Upper lobe of left lung (tissue), 4 donors: ENCODE data around the gene KRT13.
A peak's percentile ranks its signal among the peaks of the same experiment; 100 is the strongest.

Source experiments
- CTCF ChIP-seq, 6 experiments: fragments of 450-650 bp in 4 of 6; fragments of 200-600 bp in 2 of 6; sonication (generic) in 2 of 6; IDR thresholded peaks; one replicate each; pipeline ENCODE4 v1.5.1; 2016 to 2019; ENCODE audit warnings: antibody characterized with exemption in 6 of 6
- EP300 ChIP-seq, 4 donors: sonication (generic); formaldehyde crosslinking; IDR thresholded peaks; one replicate each; pipeline ENCODE4 v1.5.1; 2017; ENCODE audit warnings: antibody characterized with exemption in 4 of 4, control low read depth in 2 of 4
- POLR2A ChIP-seq, 4 donors: fragments of 450-650 bp; IDR thresholded peaks; one replicate each; pipeline ENCODE4 v1.5.1; 2016 to 2017; ENCODE audit warnings: antibody characterized with exemption in 4 of 4, mild to moderate bottlenecking in 2 of 4
- POLR2AphosphoS5 ChIP-seq, 2 donors: sonication (generic); formaldehyde crosslinking; IDR thresholded peaks; one replicate each; pipeline ENCODE4 v1.5.1; 2017; ENCODE audit warnings: antibody characterized with exemption in 2 of 2

DNA sequence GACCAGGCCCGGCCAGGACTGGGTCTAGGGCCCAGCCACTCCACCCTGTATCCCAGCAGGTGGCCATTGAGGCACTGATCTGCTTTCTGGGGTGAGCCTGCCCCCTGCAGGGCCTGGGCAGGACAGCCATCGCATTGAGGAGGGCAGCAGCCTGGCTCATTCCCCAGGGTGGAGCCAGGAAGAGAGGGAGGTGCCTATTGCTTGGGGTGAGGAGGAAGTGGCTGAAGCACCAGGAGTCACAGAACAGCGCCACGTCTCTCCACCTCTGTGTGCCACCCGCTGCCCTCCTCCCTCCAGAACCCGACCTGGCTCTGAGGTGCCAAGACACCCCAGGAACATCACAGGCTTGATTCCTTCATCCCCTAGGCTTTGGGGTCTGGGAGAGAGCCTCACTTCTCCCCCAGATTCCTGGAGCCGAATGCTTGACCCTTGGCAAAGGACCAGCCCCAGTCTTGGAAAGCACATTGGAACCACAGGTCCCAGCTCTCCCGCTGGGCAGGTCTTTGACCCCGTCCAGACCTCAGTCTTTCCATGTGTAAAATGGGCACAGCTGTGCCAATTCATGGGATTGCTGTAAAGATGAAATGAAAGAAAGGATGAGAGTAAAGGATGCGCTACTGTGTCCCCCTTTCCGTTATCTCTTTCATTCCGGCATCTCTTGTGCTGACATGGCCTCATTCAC is 8.5 kb downstream of the KRT13 start:
- TF ChIP-seq POLR2A (IDR thresholded peaks at IDR 0.05) (peak in 1 of 4 donors; percentile 71), CTCF (IDR thresholded peaks at IDR 0.05) (peak; percentile 46 to 94 (median 88)), EP300 (IDR thresholded peaks at IDR 0.05) (no peak), POLR2AphosphoS5 (IDR thresholded peaks at IDR 0.05) (peak in 1 of 2 donors; percentile 47)
